Stimulated activated CD8-positive, alpha-beta memory T cell treated with anti-CD3 and anti-CD28 coated beads, Interleukin-12 subunit alpha, Interleukin-12 subunit beta, amount 100 ng/mL, for 4 hours (primary cell): ENCODE data around the gene MT1B.
"Not testable (repeated sequence)": the region's sequence is repeated elsewhere in the genome, so short reads cannot be mapped to it uniquely, and the experiment has no call there.

Source experiments
- DNase-seq: peaks from one replicate; pipeline ENCODE4 v3.0.0-alpha.2; 2020; ENCODE audit warnings: low read depth

The MT1B gene

GRCh38 chr16:56667581-56668571 lies 16.2 kb downstream of the MT1B start, which contains the start of gene MT1G:
Gene MT1G, minus strand, starts transcription at chr16:56668065. Its CDS starts 72 bp downstream, at chr16:56667993.
- DNase-seq = no peak

- DNase-seq = no peak
These were observed 17.5 kb downstream of the MT1B start, which contains the start of gene MT1H for GRCh38 chr16:56669005-56669839. Gene MT1H, plus strand, starts transcription at chr16:56669814. Its CDS starts 71 bp downstream, at chr16:56669885.

- no peak for DNase-seq
These were observed 18.3 kb downstream of the MT1B start for GRCh38 chr16:56669840-56670619.

DNA sequence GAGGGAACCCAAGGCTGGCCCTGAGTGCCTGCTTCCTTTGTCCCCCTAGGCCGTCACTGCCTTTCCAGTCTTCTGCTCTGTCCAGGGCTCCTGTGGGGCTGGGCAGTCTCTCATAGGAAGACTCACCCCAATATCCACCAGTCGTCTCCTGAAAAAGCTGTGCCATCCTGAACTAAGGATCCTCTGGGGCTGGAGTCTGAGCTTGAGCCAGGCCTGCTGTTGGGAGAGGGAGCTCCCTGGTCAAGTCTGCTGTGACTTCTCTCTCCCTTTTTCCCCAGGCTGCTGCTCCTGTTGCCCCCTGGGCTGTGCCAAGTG lies 18.9 kb downstream of the MT1B start:
- no peak for DNase-seq

- DNase-seq = not testable (repeated sequence)
These were observed 20.0 kb downstream of the MT1B start for GRCh38 chr16:56671691-56672090.

GRCh38 chr16:56672171-56672570 lies 20.5 kb downstream of the MT1B start:
- DNase-seq = not testable (repeated sequence)

DNA sequence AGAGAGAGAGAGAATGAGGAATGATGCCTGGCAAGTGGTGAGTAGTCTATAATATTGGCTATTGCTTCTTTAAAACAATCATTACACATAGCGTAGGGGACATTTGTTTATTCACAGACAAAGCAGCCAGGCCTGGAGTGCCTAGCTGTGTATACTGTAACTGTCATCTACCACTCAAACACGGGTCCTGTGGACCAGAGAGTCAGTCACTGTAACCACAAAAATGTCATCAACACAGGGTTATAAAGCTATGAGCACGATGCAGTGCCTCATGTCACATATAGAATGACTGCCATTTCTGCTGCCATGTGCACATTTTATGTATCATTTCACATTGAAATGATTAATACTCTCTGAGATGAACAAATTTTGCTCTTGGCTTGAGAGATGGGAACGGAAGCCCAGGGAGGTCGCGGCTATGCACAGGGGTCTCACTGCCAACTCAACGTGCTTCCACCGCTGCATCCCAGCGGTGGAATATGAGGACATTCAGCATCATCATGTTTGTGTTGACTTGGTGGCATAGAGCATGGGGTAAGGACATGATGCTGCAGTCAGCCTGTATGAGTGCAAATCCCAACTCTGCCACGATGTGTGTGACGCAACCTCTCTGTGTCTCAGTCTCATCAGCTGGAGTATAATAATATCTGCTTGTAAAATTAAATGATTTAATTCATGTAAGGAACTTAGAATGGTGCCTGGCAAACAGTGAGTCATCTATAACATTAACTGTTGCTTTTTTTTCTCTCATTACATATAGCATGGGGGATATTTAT lies 21.3 kb downstream of the MT1B start:
- DNase-seq = no peak

DNA sequence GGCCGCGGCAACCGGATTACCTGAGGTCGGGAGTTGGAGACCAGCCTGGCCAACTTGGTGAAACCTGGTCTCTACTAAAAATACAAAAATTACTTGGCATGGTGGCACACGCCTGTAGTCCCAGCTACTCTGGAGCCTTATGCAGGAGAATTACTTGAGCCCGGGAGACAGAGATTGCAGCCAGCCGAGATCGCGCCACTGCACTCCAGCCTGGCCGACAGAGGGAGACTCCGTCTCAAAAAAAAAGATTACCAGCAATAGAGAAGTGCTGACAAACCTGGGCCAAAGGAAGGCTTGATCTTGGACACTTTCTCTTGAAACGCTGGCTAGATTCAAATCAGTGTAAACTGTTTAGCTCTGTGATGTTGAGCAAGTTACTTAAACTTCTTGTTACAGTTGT lies 22.2 kb downstream of the MT1B start:
- no peak for DNase-seq

DNA sequence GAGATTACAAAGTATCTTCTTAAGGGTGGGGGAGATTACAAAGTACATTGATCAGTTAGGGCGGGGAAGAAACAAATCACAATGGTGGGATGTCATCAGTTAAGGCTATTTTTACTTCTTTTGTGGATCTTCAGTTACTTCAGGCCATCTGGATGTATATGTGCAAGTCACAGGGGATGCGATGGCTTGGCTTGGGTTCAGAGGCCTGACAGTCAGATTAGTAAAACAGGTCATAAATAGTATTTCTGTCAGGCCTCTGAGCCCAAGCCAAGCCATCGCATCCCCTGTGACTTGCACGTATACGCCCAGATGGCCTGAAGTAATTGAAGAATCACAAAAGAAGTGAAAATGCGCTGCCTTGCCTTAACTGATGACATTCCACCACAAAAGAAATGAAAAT lies 22.9 kb downstream of the MT1B start:
- not testable (repeated sequence) for DNase-seq

DNA sequence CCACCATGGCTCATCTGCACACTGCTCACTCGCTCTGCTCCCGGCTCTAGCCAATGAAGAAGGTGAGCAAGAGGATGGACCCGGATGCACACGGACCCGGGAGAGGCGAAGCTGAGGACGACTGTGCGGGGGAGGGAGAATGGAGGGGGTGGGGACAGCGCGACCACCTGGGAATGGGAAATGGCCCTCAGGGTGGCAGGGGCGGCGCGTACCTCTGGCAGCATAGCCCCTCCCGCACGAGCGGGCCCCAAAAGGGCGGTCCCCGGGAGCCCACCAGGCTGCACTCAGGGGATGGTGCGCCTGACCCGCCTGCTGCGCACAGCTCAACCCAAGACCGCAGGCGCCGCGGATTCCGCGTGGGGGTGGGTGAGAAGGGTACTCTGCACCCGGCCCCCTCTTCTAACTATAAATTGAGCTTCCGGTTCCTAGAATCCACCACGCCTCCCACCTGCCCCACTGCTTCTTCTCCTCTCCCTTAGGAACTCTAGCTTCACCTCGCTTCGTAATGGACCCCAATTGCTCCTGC lies 24.1 kb downstream of the MT1B start:
- DNase-seq = peak; percentile 40

DNA sequence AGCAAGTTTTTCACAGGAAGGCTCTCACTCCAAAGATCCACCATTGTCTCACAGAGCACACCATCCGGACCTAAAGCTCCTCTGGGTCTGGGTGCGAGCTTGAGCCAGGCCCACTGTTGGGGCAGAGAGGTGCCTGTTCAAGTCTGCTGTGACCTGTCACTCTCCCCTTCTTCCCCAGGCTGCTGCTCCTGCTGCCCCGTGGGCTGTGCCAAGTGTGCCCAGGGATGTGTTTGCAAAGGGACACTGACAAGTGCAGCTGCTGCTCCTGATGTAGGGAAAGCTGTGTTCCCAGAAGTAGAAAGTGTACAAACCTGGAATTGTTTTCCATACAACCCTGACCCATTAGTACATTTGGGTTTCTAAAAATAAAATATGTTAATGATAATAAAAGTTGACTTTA lies 25.8 kb downstream of the MT1B start:
- no peak for DNase-seq

DNA sequence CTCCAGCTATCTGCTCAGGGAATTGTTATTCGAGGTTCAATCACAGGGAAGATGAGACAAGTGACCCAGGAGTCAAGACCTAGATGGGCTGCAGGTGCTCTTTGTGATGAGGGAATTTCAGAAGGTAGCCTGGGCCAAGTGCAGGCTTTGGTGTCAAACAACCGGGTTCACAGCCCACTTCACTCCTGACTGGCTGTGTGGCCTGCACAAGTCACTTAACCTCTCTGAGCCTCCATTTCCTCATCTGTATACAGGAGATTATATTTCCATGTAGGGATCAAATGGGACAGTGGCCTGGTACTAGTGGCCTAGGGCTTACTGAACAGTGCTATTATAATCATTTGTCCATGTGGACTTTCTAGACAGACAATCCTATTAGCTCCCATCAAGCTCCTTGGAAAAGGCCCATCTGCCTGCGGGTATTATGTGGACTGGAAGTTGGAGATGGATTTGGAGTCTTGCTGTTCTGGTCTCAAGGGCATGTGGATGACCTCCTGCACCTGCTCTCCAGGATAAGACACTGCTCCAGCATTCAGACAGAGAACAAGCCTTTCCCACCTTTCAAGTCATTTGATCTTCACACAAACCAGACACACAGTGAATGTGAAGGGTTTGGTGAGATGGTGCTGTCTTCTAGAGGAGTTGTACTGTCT lies 27.5 kb downstream of the MT1B start:
- DNase-seq = no peak

GRCh38 chr16:56679818-56680217 lies 28.1 kb downstream of the MT1B start:
- DNase-seq = no peak

DNA sequence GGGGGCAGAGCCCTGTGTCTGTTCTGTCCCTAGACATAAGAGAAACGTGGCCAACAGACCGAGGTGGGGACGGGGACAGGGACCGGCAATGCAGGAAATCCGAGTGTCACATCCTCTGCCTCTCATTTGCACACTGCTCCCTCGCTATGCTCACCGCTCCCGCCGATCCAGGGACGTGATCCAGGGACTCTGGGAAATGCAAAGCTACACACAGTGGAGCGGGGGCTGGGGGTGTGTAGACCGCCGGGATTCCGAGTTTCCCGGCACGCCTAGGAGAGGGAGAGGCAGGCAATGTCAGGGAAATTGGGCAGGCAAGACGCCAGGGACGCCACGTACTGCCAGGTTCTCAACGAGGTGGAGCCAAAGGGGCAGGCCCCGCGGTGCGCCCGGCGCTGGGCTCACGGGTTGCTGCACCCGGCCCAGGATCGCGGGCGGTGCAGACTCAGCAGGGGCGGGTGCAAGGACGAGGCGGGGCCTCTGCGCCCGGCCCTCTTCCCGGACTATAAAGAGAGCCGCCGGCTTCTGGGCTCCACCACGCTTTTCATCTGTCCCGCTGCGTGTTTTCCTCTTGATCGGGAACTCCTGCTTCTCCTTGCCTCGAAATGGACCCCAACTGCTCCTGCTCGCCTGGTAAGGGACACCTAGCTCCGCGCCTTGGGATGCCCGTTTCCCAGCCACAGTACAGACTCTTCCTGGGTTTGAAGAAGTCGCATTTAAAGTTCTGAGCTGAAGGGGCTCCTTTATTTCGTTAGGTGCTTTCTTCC lies 30.4 kb downstream of the MT1B start, which contains the start of gene MT1X:
Gene MT1X (plus strand): TSS at position 532 of the 764 bp plus-strand sequence. CDS start 71 bp downstream, at position 603.
- peak; percentile 73 for DNase-seq

DNA sequence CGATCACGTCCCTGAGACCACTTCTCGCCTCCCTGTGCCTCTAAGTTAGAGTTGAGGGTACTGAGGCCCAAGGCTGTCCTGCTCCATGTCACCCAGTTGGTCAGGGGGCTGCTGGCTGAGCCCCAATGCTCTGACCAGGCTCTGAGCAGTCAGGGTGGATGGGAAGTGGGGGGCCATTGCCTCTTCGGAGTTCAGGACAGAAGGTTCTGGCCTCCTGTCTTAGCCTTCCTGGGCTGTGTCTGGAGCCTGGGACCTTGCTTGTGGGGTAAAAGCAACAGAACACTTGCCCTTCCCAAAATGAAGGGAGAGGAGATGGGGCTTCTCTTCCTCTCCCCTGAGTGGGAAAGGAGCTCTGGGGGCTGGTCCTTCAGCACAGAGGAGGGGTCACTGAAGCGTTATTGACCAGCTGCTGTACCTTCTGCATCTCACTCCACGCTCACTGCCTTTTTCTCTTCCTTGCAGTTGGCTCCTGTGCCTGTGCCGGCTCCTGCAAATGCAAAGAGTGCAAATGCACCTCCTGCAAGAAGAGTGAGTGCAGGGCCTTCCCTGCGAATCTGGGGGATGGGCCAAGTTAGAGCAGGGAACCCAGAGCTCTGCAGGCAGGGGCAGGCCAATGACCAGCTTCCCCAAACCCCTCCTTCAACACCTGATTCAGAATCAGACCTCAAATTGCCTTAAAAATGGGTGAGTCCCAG lies 31.2 kb downstream of the MT1B start:
- no peak for DNase-seq

GRCh38 chr16:56683424-56684172 lies 31.9 kb downstream of the MT1B start:
- DNase-seq = no peak

- no peak for DNase-seq
These were observed 32.7 kb downstream of the MT1B start for GRCh38 chr16:56684256-56684925.
